Neural cell (in vitro differentiated cells): ENCODE measurements around the gene MYO1D. TPM values are rescaled to one million over a fixed set of nuclear protein-coding genes. Genes with fewer than 3 reads are reported as not detected.
"Not testable (repeated sequence)": the region's sequence is repeated elsewhere in the genome, so short reads cannot be mapped to it uniquely, and the experiment has no call there.

ENCODE experiments used
- H2AFZ ChIP-seq: fragments of 200-600, 300-800 bp; sonication (generic), shearing (Covaris generic); 2 replicates; pipeline ENCODE4 v1.6.0; 2014; ENCODE audit warnings: low read depth, mild to moderate bottlenecking, antibody characterized with exemption, low read length, moderate library complexity
- H3F3A ChIP-seq: fragments of 200-600 bp; shearing (Covaris generic); 2 replicates; pipeline ENCODE4 v1.6.1; 2016; ENCODE audit warnings: mild to moderate bottlenecking, moderate library complexity, mixed read lengths, antibody characterized with exemption, low read length; ENCODE audit not compliant: insufficient read depth, poor library complexity, severe bottlenecking
- H3K27ac ChIP-seq: fragments of 200-600, 300-800 bp; sonication (generic), shearing (Covaris generic); 2 replicates; pipeline ENCODE4 v1.5.1; 2014; ENCODE audit warnings: mild to moderate bottlenecking, low read length, moderate library complexity
- H3K27me3 ChIP-seq: fragments of 300-800, 200-600 bp; sonication (generic), shearing (Covaris generic); 2 replicates; pipeline ENCODE4 v1.6.0; 2014; ENCODE audit warnings: mild to moderate bottlenecking, low read depth, low read length, moderate library complexity; ENCODE audit not compliant: insufficient read depth
- H3K36me3 ChIP-seq: fragments of 300-800, 200-600 bp; sonication (generic), shearing (Covaris generic); 2 replicates; pipeline ENCODE4 v1.5.1; 2014; ENCODE audit warnings: mild to moderate bottlenecking, antibody characterized with exemption, low read length, moderate library complexity; ENCODE audit not compliant: insufficient read depth
- H3K4me2 ChIP-seq: fragments of 300-800, 200-600 bp; sonication (generic), shearing (Covaris generic); 2 replicates; pipeline ENCODE4 v1.6.0; 2014; ENCODE audit warnings: mild to moderate bottlenecking, low read length
- H3K4me3 ChIP-seq: fragments of 300-800, 200-600 bp; sonication (generic), shearing (Covaris generic); 2 replicates; pipeline ENCODE4 v1.5.1; 2014; ENCODE audit warnings: mild to moderate bottlenecking, low read length, moderate library complexity
- H3K79me2 ChIP-seq: fragments of 200-600 bp; shearing (Covaris generic); replicated peaks from 2 replicates; pipeline ENCODE4 v1.6.0; 2014; ENCODE audit warnings: mild to moderate bottlenecking, low read length, moderate library complexity; ENCODE audit not compliant: insufficient read depth
- H3K9ac ChIP-seq: fragments of 300-800, 200-600 bp; sonication (generic), shearing (Covaris generic); 2 replicates; pipeline ENCODE4 v1.6.1; 2016; ENCODE audit warnings: mild to moderate bottlenecking, low read length, mixed read lengths
- H3K9me2 ChIP-seq: fragments of 200-600 bp; shearing (Covaris generic); 2 replicates; pipeline ENCODE4 v1.6.1; 2016; ENCODE audit warnings: mild to moderate bottlenecking, low read length, mixed read lengths; ENCODE audit not compliant: insufficient read depth
- H3K9me3 ChIP-seq: fragments of 200-600, 300-800 bp; sonication (generic), shearing (Covaris generic); 2 replicates; pipeline ENCODE4 v1.6.1; 2016; ENCODE audit warnings: mild to moderate bottlenecking, mixed run types, low read length, moderate library complexity, mixed read lengths
- H4K20me1 ChIP-seq: fragments of 200-600 bp; shearing (Covaris generic); 2 replicates; pipeline ENCODE4 v1.6.1; 2016; ENCODE audit warnings: mild to moderate bottlenecking, mixed run types; ENCODE audit not compliant: insufficient read depth
- EP300 ChIP-seq: fragments of 450-650 bp; conservative IDR thresholded peaks from 2 replicates; pipeline ENCODE4 v1.6.1; 2014; ENCODE audit warnings: antibody characterized with exemption, mild to moderate bottlenecking, moderate library complexity; ENCODE audit not compliant: poor library complexity, severe bottlenecking
- EZH2 ChIP-seq: fragments of 200-600, 300-800 bp; shearing (Covaris generic), sonication (generic); IDR thresholded peaks from 2 replicates; pipeline ENCODE4 v1.6.1; 2014; ENCODE audit warnings: antibody characterized with exemption, low read length, borderline replicate concordance, mild to moderate bottlenecking; ENCODE audit not compliant: insufficient read depth, poor library complexity, severe bottlenecking
- MXI1 ChIP-seq: fragments of 450-650 bp; conservative IDR thresholded peaks from 2 replicates; pipeline ENCODE4 v1.6.1; 2014; ENCODE audit warnings: antibody characterized with exemption, mild to moderate bottlenecking; ENCODE audit not compliant: poor library complexity, severe bottlenecking
- POLR2AphosphoS5 ChIP-seq: IDR thresholded peaks from 2 replicates; pipeline ENCODE4 v1.6.1; 2012
- RAD21 ChIP-seq: fragments of 450-650 bp; conservative IDR thresholded peaks from 2 replicates; pipeline ENCODE4 v1.6.1; 2014; ENCODE audit warnings: antibody characterized with exemption, mild to moderate bottlenecking, moderate library complexity
- SMC3 ChIP-seq: fragments of 450-650 bp; conservative IDR thresholded peaks from 2 replicates; pipeline ENCODE4 v1.6.1; 2014; ENCODE audit warnings: antibody characterized with exemption, mild to moderate bottlenecking, moderate library complexity; ENCODE audit not compliant: poor library complexity
- TAF1 ChIP-seq: IDR thresholded peaks from 2 replicates; pipeline ENCODE4 v1.6.1; 2012; ENCODE audit warnings: low read depth
- polyA plus RNA-seq: library from polyadenylated mRNA; depleted of rRNA; stranded (reverse); fragments of >200 nt; gene quantifications from 2 replicates; pipeline ENCODE4 v1.2.3, GENCODE V29; 2014
- TF ChIP-seq, protein P1 (sequence below): IDR thresholded peaks from 2 replicates; pipeline ENCODE4 v1.6.1; 2012; ENCODE audit warnings: borderline replicate concordance
- TF ChIP-seq, protein P2 (sequence below): fragments of 450-650 bp; IDR thresholded peaks from 2 replicates; pipeline ENCODE4 v1.5.1; 2014; ENCODE audit warnings: antibody characterized with exemption, mild to moderate bottlenecking, moderate library complexity; ENCODE audit not compliant: poor library complexity, severe bottlenecking

MYO1D gene
- polyA plus RNA-seq, 1 donor from 2014 or later = 10.7 TPM

DNA sequence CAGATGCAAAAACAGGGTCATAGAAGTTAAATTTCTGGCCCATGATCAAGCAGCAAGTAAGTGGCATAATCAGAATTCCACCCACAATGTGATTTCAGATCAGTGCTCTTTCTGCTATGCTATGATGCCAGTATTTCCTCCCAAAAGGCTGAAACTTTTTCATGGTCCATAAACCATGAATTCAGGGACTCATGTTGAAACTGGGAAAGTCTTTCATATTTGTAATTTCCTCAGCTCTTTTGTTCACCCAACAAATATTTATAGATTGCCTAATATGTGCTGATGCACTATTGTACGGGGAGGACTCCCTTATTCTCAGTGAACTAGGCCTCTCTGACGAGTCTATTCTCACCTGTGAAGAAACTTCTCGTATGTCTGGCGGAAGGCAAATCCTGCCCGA, 156.3 kb downstream of the MYO1D start:
- H3K36me3 ChIP-seq = no peaks in the 10 kb centered on the region
- no peaks in the 10 kb centered on the region for H4K20me1 ChIP-seq
- H3K27ac ChIP-seq = no peak overlapping the region

DNA sequence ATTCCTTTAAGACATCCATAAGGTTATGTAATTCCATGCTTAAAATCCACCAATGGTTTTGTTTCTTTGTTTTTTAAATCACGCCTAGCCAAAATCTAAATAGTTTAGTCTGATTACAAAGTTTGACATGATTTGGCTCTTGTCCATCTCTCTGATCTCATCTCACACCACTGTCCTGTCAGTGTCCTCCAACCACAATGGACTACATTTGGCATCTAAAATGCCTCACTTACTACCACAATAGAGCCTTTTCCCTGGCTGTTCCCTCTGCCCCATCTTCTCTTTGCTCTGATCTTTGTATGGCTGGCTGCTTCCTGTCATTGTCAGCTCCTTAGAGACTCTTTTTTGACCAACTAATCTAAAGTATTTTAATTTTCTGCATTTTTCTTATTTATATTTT, 157.2 kb downstream of the MYO1D start:
- Histone ChIP-seq H3K9me2 (no peaks in the 10 kb centered on the region), H3K9ac (no peak overlapping the region), H2AFZ (no peak overlapping the region), H3K4me2 (no peak overlapping the region), H3K27me3 (no peaks in the 10 kb centered on the region), H3K27ac (no peak overlapping the region), H4K20me1 (no peaks in the 10 kb centered on the region), H3F3A (no peaks in the 10 kb centered on the region), H3K79me2 (no peaks in the 10 kb centered on the region), H3K36me3 (no peaks in the 10 kb centered on the region), H3K4me3 (no peak overlapping the region), H3K9me3 (no peaks in the 10 kb centered on the region)
- TF ChIP-seq TAF1 (no peak), SMC3 (no peak), EZH2 (no peak), EP300 (no peak), MXI1 (no peak), RAD21 (no peak), POLR2AphosphoS5 (no peak)
- TF ChIP-seq, protein P1, sequence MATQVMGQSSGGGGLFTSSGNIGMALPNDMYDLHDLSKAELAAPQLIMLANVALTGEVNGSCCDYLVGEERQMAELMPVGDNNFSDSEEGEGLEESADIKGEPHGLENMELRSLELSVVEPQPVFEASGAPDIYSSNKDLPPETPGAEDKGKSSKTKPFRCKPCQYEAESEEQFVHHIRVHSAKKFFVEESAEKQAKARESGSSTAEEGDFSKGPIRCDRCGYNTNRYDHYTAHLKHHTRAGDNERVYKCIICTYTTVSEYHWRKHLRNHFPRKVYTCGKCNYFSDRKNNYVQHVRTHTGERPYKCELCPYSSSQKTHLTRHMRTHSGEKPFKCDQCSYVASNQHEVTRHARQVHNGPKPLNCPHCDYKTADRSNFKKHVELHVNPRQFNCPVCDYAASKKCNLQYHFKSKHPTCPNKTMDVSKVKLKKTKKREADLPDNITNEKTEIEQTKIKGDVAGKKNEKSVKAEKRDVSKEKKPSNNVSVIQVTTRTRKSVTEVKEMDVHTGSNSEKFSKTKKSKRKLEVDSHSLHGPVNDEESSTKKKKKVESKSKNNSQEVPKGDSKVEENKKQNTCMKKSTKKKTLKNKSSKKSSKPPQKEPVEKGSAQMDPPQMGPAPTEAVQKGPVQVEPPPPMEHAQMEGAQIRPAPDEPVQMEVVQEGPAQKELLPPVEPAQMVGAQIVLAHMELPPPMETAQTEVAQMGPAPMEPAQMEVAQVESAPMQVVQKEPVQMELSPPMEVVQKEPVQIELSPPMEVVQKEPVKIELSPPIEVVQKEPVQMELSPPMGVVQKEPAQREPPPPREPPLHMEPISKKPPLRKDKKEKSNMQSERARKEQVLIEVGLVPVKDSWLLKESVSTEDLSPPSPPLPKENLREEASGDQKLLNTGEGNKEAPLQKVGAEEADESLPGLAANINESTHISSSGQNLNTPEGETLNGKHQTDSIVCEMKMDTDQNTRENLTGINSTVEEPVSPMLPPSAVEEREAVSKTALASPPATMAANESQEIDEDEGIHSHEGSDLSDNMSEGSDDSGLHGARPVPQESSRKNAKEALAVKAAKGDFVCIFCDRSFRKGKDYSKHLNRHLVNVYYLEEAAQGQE = no peak
- TF ChIP-seq, protein P2, sequence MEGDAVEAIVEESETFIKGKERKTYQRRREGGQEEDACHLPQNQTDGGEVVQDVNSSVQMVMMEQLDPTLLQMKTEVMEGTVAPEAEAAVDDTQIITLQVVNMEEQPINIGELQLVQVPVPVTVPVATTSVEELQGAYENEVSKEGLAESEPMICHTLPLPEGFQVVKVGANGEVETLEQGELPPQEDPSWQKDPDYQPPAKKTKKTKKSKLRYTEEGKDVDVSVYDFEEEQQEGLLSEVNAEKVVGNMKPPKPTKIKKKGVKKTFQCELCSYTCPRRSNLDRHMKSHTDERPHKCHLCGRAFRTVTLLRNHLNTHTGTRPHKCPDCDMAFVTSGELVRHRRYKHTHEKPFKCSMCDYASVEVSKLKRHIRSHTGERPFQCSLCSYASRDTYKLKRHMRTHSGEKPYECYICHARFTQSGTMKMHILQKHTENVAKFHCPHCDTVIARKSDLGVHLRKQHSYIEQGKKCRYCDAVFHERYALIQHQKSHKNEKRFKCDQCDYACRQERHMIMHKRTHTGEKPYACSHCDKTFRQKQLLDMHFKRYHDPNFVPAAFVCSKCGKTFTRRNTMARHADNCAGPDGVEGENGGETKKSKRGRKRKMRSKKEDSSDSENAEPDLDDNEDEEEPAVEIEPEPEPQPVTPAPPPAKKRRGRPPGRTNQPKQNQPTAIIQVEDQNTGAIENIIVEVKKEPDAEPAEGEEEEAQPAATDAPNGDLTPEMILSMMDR = no peak

More for the DNA sequence above, 156.3 kb downstream of the MYO1D start:
- TF ChIP-seq RAD21 (no peak), TAF1 (no peak), MXI1 (no peak), SMC3 (no peak), EZH2 (no peak), EP300 (no peak), POLR2AphosphoS5 (no peak)
- TF ChIP-seq, protein P2 = no peak
- TF ChIP-seq, protein P1 = no peak
- Histone ChIP-seq H3K27me3 (no peaks in the 10 kb centered on the region), H3K79me2 (no peaks in the 10 kb centered on the region), H3K9me2 (no peaks in the 10 kb centered on the region), H3F3A (no peaks in the 10 kb centered on the region), H3K4me2 (no peak overlapping the region), H2AFZ (no peak overlapping the region), H3K9me3 (no peaks in the 10 kb centered on the region), H3K9ac (no peak overlapping the region), H3K4me3 (no peak overlapping the region)

DNA sequence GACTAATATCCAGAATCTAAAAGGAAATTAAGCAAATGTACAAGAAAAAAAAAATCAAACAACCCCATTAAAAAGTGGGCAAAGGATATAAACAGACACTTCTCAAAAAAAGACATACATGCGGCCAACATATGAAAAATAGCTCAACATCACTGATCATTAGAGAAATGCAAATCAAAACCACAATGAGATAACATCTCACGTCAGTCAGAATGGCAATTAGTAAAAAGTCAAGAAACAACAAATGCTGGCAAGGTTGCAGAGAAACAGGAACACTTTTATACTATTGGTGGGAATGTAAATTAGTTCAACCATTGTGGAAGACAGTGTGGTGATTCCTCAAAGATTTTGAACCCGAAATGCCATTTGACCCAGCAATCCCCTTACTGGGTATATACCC, 162.0 kb downstream of the MYO1D start:
- H3K4me3 ChIP-seq, H3K27ac ChIP-seq, H3K9me2 ChIP-seq, H3K9ac ChIP-seq, H3K79me2 ChIP-seq, H3F3A ChIP-seq, H4K20me1 ChIP-seq, H3K36me3 ChIP-seq, H3K4me2 ChIP-seq, H3K27me3 ChIP-seq, H3K9me3 ChIP-seq, H2AFZ ChIP-seq: not testable (repeated sequence)
